Endothelial cell of umbilical vein (primary cell): Measurements from ENCODE around the gene VWA1. TPM values are rescaled to one million over a fixed set of nuclear protein-coding genes. Genes with fewer than 3 reads are reported as not detected.
"Not testable (repeated sequence)": the region's sequence is repeated elsewhere in the genome, so short reads cannot be mapped to it uniquely, and the experiment has no call there.

ENCODE experiments used
- BruUV-seq: library from RNA; stranded (reverse); fragments of 400-500 nt; replicated peaks from 2 replicates; lab custom pipeline; 2021; lab: Mats Ljungman, UMichigan
- CTCF ChIA-PET: fragments of 300-600, 350-600 bp; sonication (Branson Sonifier 250); formaldehyde crosslinking; loops from one replicate; lab custom pipeline; 2021; ENCODE audit warnings: antibody characterized with exemption, inconsistent platforms; lab: Charles Lee
- POLR2A ChIA-PET: fragments of 300-600, 350-600 bp; sonication (Branson Sonifier 250); formaldehyde crosslinking; loops from one replicate; lab custom pipeline; 2021; ENCODE audit warnings: antibody characterized with exemption, inconsistent platforms; lab: Charles Lee
- DNase-seq: peaks from one replicate; pipeline ENCODE4 v3.0.0-alpha.2; 2011; ENCODE audit warnings: low read depth, low spot score
- FAIRE-seq: peaks from 2 replicates; lab custom pipeline; 2011; peaks lifted over from hg19 to GRCh38; lab: Jason Lieb, UNC
- H2AFZ ChIP-seq: 2 replicates; pipeline ENCODE4 v1.6.0; 2012; ENCODE audit warnings: low read depth, low read length, control low read depth, inconsistent platforms
- H3K27ac ChIP-seq: 2 replicates; pipeline ENCODE4 v1.5.1; 2011; ENCODE audit warnings: low read depth, mild to moderate bottlenecking, control low read depth, low read length, moderate library complexity; ENCODE audit not compliant: insufficient read depth
- H3K27me3 ChIP-seq, 2 experiments: 2 replicates each; pipeline versions ENCODE4 v1.6.0 to v1.6.1; 2011; ENCODE audit warnings: low read length in 2 of 2, mixed read lengths in 1 of 2; ENCODE audit not compliant: control insufficient read depth in 2 of 2, insufficient read depth in 2 of 2
- H3K36me3 ChIP-seq, 2 experiments: 2 replicates in 1 of 2; 3 replicates in 1 of 2; pipeline ENCODE4 v1.5.1; 2011; ENCODE audit warnings: low read length in 2 of 2, mild to moderate bottlenecking in 1 of 2, moderate library complexity in 1 of 2; ENCODE audit not compliant: control insufficient read depth in 2 of 2, insufficient read depth in 2 of 2; ENCODE audit errors: extremely low read depth in 1 of 2
- H3K4me1 ChIP-seq: 3 replicates; pipeline ENCODE4 v1.5.1; 2011; ENCODE audit warnings: mild to moderate bottlenecking, low read length; ENCODE audit not compliant: control insufficient read depth, insufficient read depth; ENCODE audit errors: extremely low read depth
- H3K4me2 ChIP-seq: 2 replicates; pipeline ENCODE4 v1.6.1; 2011; ENCODE audit warnings: low read length, control low read depth, mixed read lengths; ENCODE audit not compliant: insufficient read depth
- H3K4me3 ChIP-seq, 3 experiments: fragments of 200-600 bp in 1 of 3; sonication (generic), shearing (Covaris generic) in 1 of 3; replicated peaks in 1 of 3; 2 replicates each; pipeline ENCODE4 v1.5.1; 2011 to 2016; ENCODE audit warnings: control low read depth in 3 of 3, low read length in 3 of 3, mild to moderate bottlenecking in 2 of 3, inconsistent platforms in 1 of 3, low read depth in 1 of 3, moderate library complexity in 1 of 3; ENCODE audit not compliant: insufficient read depth in 1 of 3
- H3K79me2 ChIP-seq: 2 replicates; pipeline ENCODE4 v1.6.0; 2012; ENCODE audit warnings: low read length, inconsistent platforms; ENCODE audit not compliant: control insufficient read depth, insufficient read depth
- H3K9ac ChIP-seq: replicated peaks from 2 replicates; pipeline ENCODE3; 2011; ENCODE audit warnings: low read length, control low read depth; ENCODE audit not compliant: insufficient read depth; ENCODE audit errors: extremely low read depth
- H3K9me1 ChIP-seq: replicated peaks from 3 replicates; pipeline ENCODE4 v1.6.0; 2011; ENCODE audit warnings: mild to moderate bottlenecking, low read length; ENCODE audit not compliant: control insufficient read depth, insufficient read depth; ENCODE audit errors: extremely low read depth
- H3K9me3 ChIP-seq: replicated peaks from 2 replicates; pipeline ENCODE4 v1.5.1; 2012; ENCODE audit warnings: low read length, inconsistent platforms; ENCODE audit not compliant: control insufficient read depth, insufficient read depth
- H4K20me1 ChIP-seq: replicated peaks from 2 replicates; pipeline ENCODE3; 2011; ENCODE audit warnings: mild to moderate bottlenecking, low read length; ENCODE audit not compliant: control insufficient read depth, insufficient read depth; ENCODE audit errors: extremely low read depth
- MAX ChIP-seq: IDR thresholded peaks from 2 replicates; pipeline ENCODE4 v1.6.1; 2011; ENCODE audit not compliant: insufficient read depth, insufficient read length
- MYC ChIP-seq: IDR thresholded peaks from one replicate; pipeline ENCODE4 v1.6.1; 2011; ENCODE audit warnings: mild to moderate bottlenecking, low read depth, low read length
- POLR2A ChIP-seq: IDR thresholded peaks from 2 replicates; pipeline ENCODE4 v1.6.1; 2012; ENCODE audit warnings: low read depth, mild to moderate bottlenecking, control low read depth, low read length
- dilution Hi-C: fragments of 300-500 bp; cut with MboI; formaldehyde crosslinking; loops from one replicate; pipeline ENCODE4 v1.15.0; 2019; ENCODE audit warnings: low sequenced_read_pairs; ENCODE audit not compliant: extremely low pct_ligation_motif_present
- intact Hi-C: fragments of 100-400 bp; cut with micrococcal nuclease; formaldehyde crosslinking; loops from one replicate; pipeline ENCODE4 v1.10.0; 2022
- polyA plus RNA-seq, 4 experiments: library from polyadenylated mRNA; depleted of rRNA in 3 of 4; stranded (reverse) in 3 of 4; unstranded in 1 of 4; fragments of >200 nt; gene quantifications; 2 replicates each; pipeline versions ENCODE4 v1.2.1 to v1.2.3, GENCODE V29; 2011 to 2012; ENCODE audit warnings: missing spikeins in 1 of 4
- total RNA-seq: library from RNA; stranded (reverse); gene quantifications from 2 replicates; pipeline ENCODE4 v1.2.3, GENCODE V29; 2021

VWA1 gene
- total and polyA plus RNA-seq, 2 donors (not counting 3 experiments of a cell fraction or from before 2014, with no cell fraction given): 2.0 to 6.1 TPM

GRCh38 chr1:1451696-1452364 lies 16.3 kb downstream of the VWA1 start:
- TF ChIP-seq MYC (no peak), POLR2A (no peak), MAX (no peak)
- intact Hi-C loops (no loop called here), dilution Hi-C loops (no loop called here)
- Histone ChIP-seq H3K4me1 (no peaks in the 10 kb centered on the region), H3K9ac (no peak overlapping the region), H3K36me3 (no peaks in the 10 kb centered on the region), H4K20me1 (no peaks in the 10 kb centered on the region), H3K79me2 (no peaks in the 10 kb centered on the region), H3K9me1 (no peaks in the 10 kb centered on the region), H3K9me3 (no peaks in the 10 kb centered on the region), H2AFZ (no peak overlapping the region), H3K4me2 (no peak overlapping the region), H3K27me3 (no peaks in the 10 kb centered on the region), H3K27ac (no peak overlapping the region), H3K4me3 (no peak overlapping the region)
- ChIA-PET POLR2A (no interaction called here), CTCF (interaction anchor here (2.7 kb wide), 1 partner anchor 11 kb away, joined by 6 read pairs; no protein-coding TSS in a partner anchor)
- no peak for FAIRE-seq
- BruUV-seq: no TSS peak
- DNase-seq: no peak

- H4K20me1 ChIP-seq, POLR2A ChIA-PET, H3K9me3 ChIP-seq, H3K4me1 ChIP-seq, CTCF ChIA-PET, H3K36me3 ChIP-seq, H3K9me1 ChIP-seq, BruUV-seq, intact Hi-C loops, H3K27me3 ChIP-seq, DNase-seq, H3K27ac ChIP-seq, H2AFZ ChIP-seq, H3K79me2 ChIP-seq, dilution Hi-C loops, FAIRE-seq, H3K4me2 ChIP-seq, H3K4me3 ChIP-seq, H3K9ac ChIP-seq: not testable (repeated sequence)
These were observed 16.9 kb downstream of the VWA1 start for GRCh38 chr1:1452365-1452739.
